ENCODE data around the gene MAN2B1. TPM values are rescaled to one million over a fixed set of nuclear protein-coding genes. Genes with fewer than 3 reads are reported as not detected.

MAN2B1 gene
- total and polyA plus RNA-seq, 2 of the 13 experiments (the other 11 are each of a cell fraction or from before 2014, with no cell fraction given), result 23.6 to 23.8 TPM

DNA sequence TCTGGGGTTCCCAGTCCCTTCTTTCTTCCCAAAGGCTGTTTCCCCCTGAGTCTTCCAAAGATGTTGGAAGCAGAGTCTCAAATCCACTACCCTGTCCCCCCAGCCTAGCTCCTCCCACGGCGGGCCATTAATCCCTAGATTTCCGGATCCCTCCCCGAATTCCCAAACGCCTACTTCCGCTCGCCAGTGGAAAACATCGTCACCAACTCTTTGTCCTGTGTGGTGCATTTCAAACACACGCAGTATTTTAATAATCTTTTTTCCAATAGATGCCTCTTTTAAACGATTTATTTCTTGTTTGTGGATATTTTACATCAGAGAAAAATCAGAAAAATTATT is 55.2 kb downstream of the MAN2B1 start:
- CTCF ChIA-PET (ENCODE audit: low intra/inter-chr PET ratio, low total read pairs), result no interaction called here
- DNase-seq (ENCODE audit: low spot score) (peak; percentile 70), FAIRE-seq (peak; percentile 76), ATAC-seq (peak; percentile 80)
- no peak overlapping the region for H2AFZ ChIP-seq (ENCODE audit: low read length)
- H3K9me3 ChIP-seq (ENCODE audit: low read length), result no peaks in the 10 kb centered on the region
- peaks cover 3 to 22% of the 10 kb centered on the region in 2 experiments; a peak in 2 of 5 replicates for H3K36me3 ChIP-seq (replicated peaks in 1 of 2; ENCODE audit: control insufficient read depth in 1 of 2, insufficient read depth in 2 of 2, low read length in 2 of 2)
- POLR2A ChIA-PET, result interaction anchor here (0.8 to 2.1 kb wide), 24 partner anchors 9 to 471 kb away, joined by 3 to 17 read pairs (median 5); partner anchors contain the start of genes GET3, MAN2B1, WDR83 and ZNF20
- intact Hi-C loops (cut with micrococcal nuclease; ENCODE audit: unreplicated experiment), result loop anchor here (5.0 kb wide), 1 partner anchor 59 kb away; the partner anchor contains the start of gene ZNF564
- no peaks in the 10 kb centered on the region; the same call in 1 of the 2 replicates for H4K20me1 ChIP-seq (ENCODE audit: insufficient read depth, low read length)
- H3K4me2 ChIP-seq (ENCODE audit: low read depth, low read length), result peak overlapping the region; percentile 78
- H3K27me3 ChIP-seq (ENCODE audit: control insufficient read depth in 1 of 2, insufficient read depth in 2 of 2, low read length in 2 of 2), result no peaks in the 10 kb centered on the region; a peak in 1 of 5 replicates
- H3K27ac ChIP-seq (ENCODE audit: extremely low read length, insufficient read depth, low read length), result peak overlapping the region; percentile 88
- H3K4me3 ChIP-seq (replicated peaks in 1 of 3; ENCODE audit: insufficient read depth in 1 of 3, low read depth in 2 of 3, low read length in 3 of 3), result peak overlapping the region; percentile 79 to 97 (median 94)
- peaks cover 53% of the 10 kb centered on the region for H3K79me2 ChIP-seq (ENCODE audit: insufficient read depth, low read length)
- WGBS (ENCODE audit: low lambda C conversion rate), result under 1% methylated on average over 10 of the region's 10 CpGs
- peak overlapping the region; percentile 95 for H3K9ac ChIP-seq (ENCODE audit: insufficient read depth, low read depth, low read length)
- peaks cover 15% of the 10 kb centered on the region for H3K4me1 ChIP-seq (ENCODE audit: insufficient read depth, low read length)
- BruUV-seq (replicated peaks), result no TSS peak
- in situ Hi-C loops (cut with HindIII; ENCODE audit: extremely low pct_ligation_motif_present, low pct_unique_long_range_greater_than_20kb), result no loop called here
- TF ChIP-seq TEAD3 (CRISPR knock-in tag; optimal IDR thresholded peaks at IDR 0.05; ENCODE audit: borderline replicate concordance), result no peak
- TF ChIP-seq SCMH1 (CRISPR knock-in tag; IDR thresholded peaks at IDR 0.05; ENCODE audit: borderline replicate concordance), result no peak
- no peak for TF ChIP-seq KDM2A (CRISPR knock-in tag; IDR thresholded peaks at IDR 0.05; ENCODE audit: borderline replicate concordance, low read depth)
- TF ChIP-seq FOXA1 (IDR thresholded peaks at IDR 0.05), result no peak
- TF ChIP-seq FOXA1 (CRISPR knock-in tag; IDR thresholded peaks at IDR 0.05), result no peak
- TF ChIP-seq MATR3 (CRISPR knock-in tag; IDR thresholded peaks at IDR 0.05), result no peak
- TF ChIP-seq PATZ1 (CRISPR knock-in tag; IDR thresholded peaks at IDR 0.05), result peak; percentile 64; the same call in 1 of the 2 replicates
- no peak for TF ChIP-seq KMT2B (CRISPR knock-in tag; IDR thresholded peaks at IDR 0.05)
- TF ChIP-seq, protein P1, sequence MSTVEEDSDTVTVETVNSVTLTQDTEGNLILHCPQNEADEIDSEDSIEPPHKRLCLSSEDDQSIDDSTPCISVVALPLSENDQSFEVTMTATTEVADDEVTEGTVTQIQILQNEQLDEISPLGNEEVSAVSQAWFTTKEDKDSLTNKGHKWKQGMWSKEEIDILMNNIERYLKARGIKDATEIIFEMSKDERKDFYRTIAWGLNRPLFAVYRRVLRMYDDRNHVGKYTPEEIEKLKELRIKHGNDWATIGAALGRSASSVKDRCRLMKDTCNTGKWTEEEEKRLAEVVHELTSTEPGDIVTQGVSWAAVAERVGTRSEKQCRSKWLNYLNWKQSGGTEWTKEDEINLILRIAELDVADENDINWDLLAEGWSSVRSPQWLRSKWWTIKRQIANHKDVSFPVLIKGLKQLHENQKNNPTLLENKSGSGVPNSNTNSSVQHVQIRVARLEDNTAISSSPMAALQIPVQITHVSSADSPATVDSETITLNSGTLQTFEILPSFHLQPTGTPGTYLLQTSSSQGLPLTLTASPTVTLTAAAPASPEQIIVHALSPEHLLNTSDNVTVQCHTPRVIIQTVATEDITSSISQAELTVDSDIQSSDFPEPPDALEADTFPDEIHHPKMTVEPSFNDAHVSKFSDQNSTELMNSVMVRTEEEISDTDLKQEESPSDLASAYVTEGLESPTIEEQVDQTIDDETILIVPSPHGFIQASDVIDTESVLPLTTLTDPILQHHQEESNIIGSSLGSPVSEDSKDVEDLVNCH (CRISPR knock-in tag; IDR thresholded peaks at IDR 0.05), result no peak
- TF ChIP-seq, protein P2, sequence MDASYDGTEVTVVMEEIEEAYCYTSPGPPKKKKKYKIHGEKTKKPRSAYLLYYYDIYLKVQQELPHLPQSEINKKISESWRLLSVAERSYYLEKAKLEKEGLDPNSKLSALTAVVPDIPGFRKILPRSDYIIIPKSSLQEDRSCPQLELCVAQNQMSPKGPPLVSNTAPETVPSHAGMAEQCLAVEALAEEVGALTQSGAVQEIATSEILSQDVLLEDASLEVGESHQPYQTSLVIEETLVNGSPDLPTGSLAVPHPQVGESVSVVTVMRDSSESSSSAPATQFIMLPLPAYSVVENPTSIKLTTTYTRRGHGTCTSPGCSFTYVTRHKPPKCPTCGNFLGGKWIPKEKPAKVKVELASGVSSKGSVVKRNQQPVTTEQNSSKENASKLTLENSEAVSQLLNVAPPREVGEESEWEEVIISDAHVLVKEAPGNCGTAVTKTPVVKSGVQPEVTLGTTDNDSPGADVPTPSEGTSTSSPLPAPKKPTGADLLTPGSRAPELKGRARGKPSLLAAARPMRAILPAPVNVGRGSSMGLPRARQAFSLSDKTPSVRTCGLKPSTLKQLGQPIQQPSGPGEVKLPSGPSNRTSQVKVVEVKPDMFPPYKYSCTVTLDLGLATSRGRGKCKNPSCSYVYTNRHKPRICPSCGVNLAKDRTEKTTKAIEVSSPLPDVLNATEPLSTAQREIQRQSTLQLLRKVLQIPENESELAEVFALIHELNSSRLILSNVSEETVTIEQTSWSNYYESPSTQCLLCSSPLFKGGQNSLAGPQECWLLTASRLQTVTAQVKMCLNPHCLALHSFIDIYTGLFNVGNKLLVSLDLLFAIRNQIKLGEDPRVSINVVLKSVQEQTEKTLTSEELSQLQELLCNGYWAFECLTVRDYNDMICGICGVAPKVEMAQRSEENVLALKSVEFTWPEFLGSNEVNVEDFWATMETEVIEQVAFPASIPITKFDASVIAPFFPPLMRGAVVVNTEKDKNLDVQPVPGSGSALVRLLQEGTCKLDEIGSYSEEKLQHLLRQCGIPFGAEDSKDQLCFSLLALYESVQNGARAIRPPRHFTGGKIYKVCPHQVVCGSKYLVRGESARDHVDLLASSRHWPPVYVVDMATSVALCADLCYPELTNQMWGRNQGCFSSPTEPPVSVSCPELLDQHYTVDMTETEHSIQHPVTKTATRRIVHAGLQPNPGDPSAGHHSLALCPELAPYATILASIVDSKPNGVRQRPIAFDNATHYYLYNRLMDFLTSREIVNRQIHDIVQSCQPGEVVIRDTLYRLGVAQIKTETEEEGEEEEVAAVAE (CRISPR knock-in tag; IDR thresholded peaks at IDR 0.05; ENCODE audit: borderline replicate concordance), result no peak
- TF ChIP-seq TRIM24 (CRISPR knock-in tag; IDR thresholded peaks at IDR 0.05), result no peak
- no peak for TF ChIP-seq ZMAT3 (CRISPR knock-in tag; conservative IDR thresholded peaks at IDR 0.05)
- no peak for TF ChIP-seq ZNF550 (CRISPR knock-in tag; IDR thresholded peaks at IDR 0.05; ENCODE audit: borderline replicate concordance)
- TF ChIP-seq HOMEZ (CRISPR knock-in tag; IDR thresholded peaks at IDR 0.05; ENCODE audit: low read depth), result peak; percentile 54; the same call in 1 of the 2 replicates
- TF ChIP-seq LCORL (IDR thresholded peaks at IDR 0.05), result no peak
- peak; percentile 10; the same call in 1 of the 2 replicates for TF ChIP-seq LCORL (CRISPR knock-in tag; IDR thresholded peaks at IDR 0.05)

All from HepG2 (cell line).